H9 (cell line): Measurements from ENCODE around the gene KLF14. TPM values are rescaled to one million over a fixed set of nuclear protein-coding genes. Genes with fewer than 3 reads are reported as not detected.

Experiments
- DNase-seq: peaks from one replicate; pipeline ENCODE4 v3.0.0-alpha.2; 2017
- H2AFZ ChIP-seq: one replicate; pipeline ENCODE4 v1.6.1; 2013; ENCODE audit warnings: mild to moderate bottlenecking, low read length, control low read depth, moderate library complexity
- H2AK5ac ChIP-seq: 2 replicates; pipeline ENCODE4 v1.6.1; 2013; ENCODE audit warnings: low read length, control low read depth, mixed read lengths; ENCODE audit not compliant: insufficient read length
- H2BK120ac ChIP-seq: one replicate; pipeline ENCODE4 v1.6.1; 2013; ENCODE audit warnings: low read depth, mild to moderate bottlenecking, low read length, control low read depth, inconsistent platforms; ENCODE audit not compliant: poor library complexity, severe bottlenecking
- H2BK12ac ChIP-seq: 2 replicates; pipeline ENCODE4 v1.6.1; 2013; ENCODE audit warnings: low read length, control low read depth, mixed read lengths, low read depth; ENCODE audit not compliant: insufficient read length
- H2BK15ac ChIP-seq: 2 replicates; pipeline ENCODE4 v1.6.1; 2013; ENCODE audit warnings: low read depth, low read length, control low read depth
- H2BK20ac ChIP-seq: one replicate; pipeline ENCODE4 v1.6.1; 2013; ENCODE audit warnings: low read depth, mild to moderate bottlenecking, low read length, control low read depth, inconsistent platforms; ENCODE audit not compliant: poor library complexity, severe bottlenecking
- H2BK5ac ChIP-seq: 2 replicates; pipeline ENCODE4 v1.6.1; 2013; ENCODE audit warnings: low read length, control low read depth, mixed read lengths; ENCODE audit not compliant: insufficient read length
- H3K14ac ChIP-seq: 2 replicates; pipeline ENCODE4 v1.6.1; 2013; ENCODE audit warnings: low read length, control low read depth; ENCODE audit not compliant: insufficient read depth
- H3K18ac ChIP-seq: 2 replicates; pipeline ENCODE4 v1.6.1; 2013; ENCODE audit warnings: low read depth, mild to moderate bottlenecking, mixed read lengths, low read length, control low read depth; ENCODE audit not compliant: insufficient read length
- H3K23ac ChIP-seq: 2 replicates; pipeline ENCODE4 v1.6.1; 2013; ENCODE audit warnings: low read length, control low read depth, mixed read lengths, low read depth; ENCODE audit not compliant: insufficient read length
- H3K23me2 ChIP-seq: 2 replicates; pipeline ENCODE4 v1.6.1; 2013; ENCODE audit warnings: low read depth, mild to moderate bottlenecking, mixed read lengths, low read length, control low read depth; ENCODE audit not compliant: insufficient read length, poor library complexity, severe bottlenecking
- H3K27ac ChIP-seq: 2 replicates; pipeline ENCODE4 v1.5.1; 2013; ENCODE audit warnings: low read length, control low read depth, mixed read lengths, low read depth; ENCODE audit not compliant: insufficient read length
- H3K27me3 ChIP-seq: 2 replicates; pipeline ENCODE4 v1.6.1; 2013; ENCODE audit warnings: low read length, control low read depth, inconsistent platforms; ENCODE audit not compliant: insufficient read depth
- H3K4ac ChIP-seq: 2 replicates; pipeline ENCODE4 v1.6.1; 2013; ENCODE audit warnings: low read depth, mild to moderate bottlenecking, control low read depth, inconsistent platforms, low read length, moderate library complexity
- H3K4me1 ChIP-seq: 2 replicates; pipeline ENCODE4 v1.6.1; 2013; ENCODE audit warnings: low read length, control low read depth, inconsistent platforms; ENCODE audit not compliant: insufficient read depth
- H3K4me2 ChIP-seq: 2 replicates; pipeline ENCODE4 v1.6.1; 2013; ENCODE audit warnings: low read length, control low read depth, mixed read lengths; ENCODE audit not compliant: insufficient read length, insufficient read depth
- H3K56ac ChIP-seq: 2 replicates; pipeline ENCODE4 v1.6.1; 2013; ENCODE audit warnings: low read depth, mild to moderate bottlenecking, mixed read lengths, low read length, control low read depth; ENCODE audit not compliant: insufficient read length
- H3K79me1 ChIP-seq: 2 replicates; pipeline ENCODE4 v1.6.1; 2013; ENCODE audit warnings: low read depth, mild to moderate bottlenecking, moderate library complexity, low read length, control low read depth, inconsistent platforms; ENCODE audit not compliant: insufficient read depth, poor library complexity, severe bottlenecking
- H3K79me2 ChIP-seq: 2 replicates; pipeline ENCODE4 v1.6.1; 2013; ENCODE audit warnings: low read length, control low read depth, inconsistent platforms; ENCODE audit not compliant: insufficient read depth
- H3K9ac ChIP-seq: 2 replicates; pipeline ENCODE4 v1.6.1; 2013; ENCODE audit warnings: low read length, control low read depth, mixed read lengths; ENCODE audit not compliant: insufficient read length; ENCODE audit errors: extremely low read depth
- H3K9me3 ChIP-seq: one replicate; pipeline ENCODE4 v1.6.1; 2013; ENCODE audit warnings: low read depth, low read length, inconsistent platforms; ENCODE audit not compliant: control insufficient read depth
- H3T11ph ChIP-seq: one replicate; pipeline ENCODE4 v1.6.1; 2013; ENCODE audit warnings: mild to moderate bottlenecking, low read length, control low read depth, inconsistent platforms
- H4K20me1 ChIP-seq: one replicate; pipeline ENCODE4 v1.6.1; 2013; ENCODE audit not compliant: control insufficient read depth, insufficient read length, insufficient read depth
- H4K5ac ChIP-seq: 2 replicates; pipeline ENCODE4 v1.6.1; 2013; ENCODE audit warnings: low read depth, mild to moderate bottlenecking, mixed read lengths, low read length, control low read depth; ENCODE audit not compliant: insufficient read length
- H4K8ac ChIP-seq: replicated peaks from 2 replicates; pipeline ENCODE4 v1.6.1; 2013; ENCODE audit warnings: low read length, control low read depth, mixed read lengths, low read depth; ENCODE audit not compliant: insufficient read length
- H4K91ac ChIP-seq: 2 replicates; pipeline ENCODE4 v1.6.1; 2013; ENCODE audit warnings: low read depth, mild to moderate bottlenecking, moderate library complexity, mixed read lengths, low read length, control low read depth; ENCODE audit not compliant: insufficient read length
- H3K27ac Mint-ChIP-seq, 3 experiments: 2 replicates in 2 of 3; 3 replicates in 1 of 3; pipeline ENCODE4 v1.8.0; 2020 to 2021; ENCODE audit warnings: mixed read lengths in 3 of 3, mild to moderate bottlenecking in 1 of 3, moderate library complexity in 1 of 3
- H3K27me3 Mint-ChIP-seq: 2 replicates; pipeline ENCODE4 v1.8.0; 2021; ENCODE audit warnings: low read depth, mild to moderate bottlenecking, moderate library complexity, mixed read lengths
- H3K36me3 Mint-ChIP-seq, 3 experiments: 2 replicates in 2 of 3; 3 replicates in 1 of 3; pipeline ENCODE4 v1.8.0; 2020 to 2021; ENCODE audit warnings: low read depth in 3 of 3, mixed read lengths in 3 of 3; ENCODE audit not compliant: insufficient read depth in 1 of 3
- H3K4me1 Mint-ChIP-seq, 2 experiments: 2 replicates each; pipeline ENCODE4 v1.8.0; 2020; ENCODE audit warnings: mixed read lengths in 2 of 2
- H3K4me3 Mint-ChIP-seq, 2 experiments: 2 replicates in 1 of 2; 3 replicates in 1 of 2; pipeline ENCODE4 v1.8.0; 2020 to 2021; ENCODE audit warnings: mild to moderate bottlenecking in 2 of 2, mixed read lengths in 2 of 2, moderate library complexity in 1 of 2
- H3K9me3 Mint-ChIP-seq, 2 experiments: 2 replicates in 1 of 2; 3 replicates in 1 of 2; pipeline ENCODE4 v1.8.0; 2020; ENCODE audit warnings: mild to moderate bottlenecking in 2 of 2, mixed read lengths in 2 of 2, moderate library complexity in 1 of 2
- CTCF ChIP-seq: fragments of 200-600 bp; sonication (generic); conservative IDR thresholded peaks from 3 replicates; pipeline ENCODE4 v1.8.0; 2021; ENCODE audit warnings: antibody characterized with exemption, mild to moderate bottlenecking
- WGBS: extraction: QIAGEN DNeasy Blood & Tissue Kit; methylation state at CpG from one replicate; pipeline ENCODE4 v1.1.7; 2013; ENCODE audit warnings: missing lambda C conversion rate, low lambda C conversion rate, mixed read lengths; ENCODE audit not compliant: insufficient read length; ENCODE audit errors: extremely low coverage; 5-methylcytosine and 5-hydroxymethylcytosine counted together
- total RNA-seq: library from RNA; stranded (reverse); gene quantifications from 2 replicates; pipeline ENCODE4 v1.2.1, GENCODE V29; 2021

Gene KLF14
- total RNA-seq, 1 experiment from 2014 or later, result not detected

DNA sequence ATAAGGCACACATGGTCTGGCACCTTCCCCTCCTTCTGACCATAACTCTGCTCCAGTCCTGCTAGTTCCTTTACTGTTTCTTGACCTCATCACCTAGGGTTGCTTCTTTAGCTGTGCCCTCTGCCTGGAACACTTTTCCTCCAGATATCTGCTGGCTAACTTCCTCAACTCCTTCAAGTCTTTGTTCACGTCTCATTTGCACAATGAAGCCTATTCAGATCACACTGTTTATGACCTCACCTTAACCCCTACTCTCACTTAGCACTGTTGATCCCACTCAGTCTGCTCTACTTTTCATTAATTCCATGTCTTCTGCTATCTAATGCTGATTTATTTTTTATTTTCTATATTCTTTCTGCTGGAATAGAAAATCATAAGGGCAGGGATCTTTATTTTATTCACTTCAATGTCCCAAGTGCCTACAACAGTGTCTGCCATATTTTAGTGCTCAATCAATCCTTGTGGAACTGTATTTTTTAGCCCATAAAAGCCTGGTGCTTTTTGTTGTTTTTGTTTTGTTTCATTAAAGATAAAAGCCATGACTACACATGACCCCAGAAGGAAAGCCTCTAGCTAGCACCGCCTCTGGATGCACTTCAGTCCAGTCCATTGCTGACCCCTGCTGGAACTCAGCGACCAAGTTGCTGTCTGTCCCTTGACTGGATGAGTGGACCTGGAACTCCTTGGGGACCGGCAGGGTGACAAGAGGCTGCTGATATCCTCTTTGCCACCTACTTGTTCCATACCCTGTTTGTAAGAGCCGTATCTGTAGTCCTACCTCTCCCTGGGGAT, 12.3 kb downstream of the KLF14 start:
- Mint-ChIP-seq H3K36me3 (no peaks in the 10 kb centered on the region), H3K27me3 (no peaks in the 10 kb centered on the region; the same call in 1 of the 2 replicates), H3K9me3 (no peaks in the 10 kb centered on the region), H3K4me1 (peaks cover 0 to 3% of the 10 kb centered on the region in 2 experiments; a peak in 1 of 4 replicates), H3K27ac (no peak overlapping the region), H3K4me3 (no peak overlapping the region)
- Histone ChIP-seq H3K23me2 (no peaks in the 10 kb centered on the region), H3K4me1 (no peaks in the 10 kb centered on the region; the same call in none of the 2 replicates), H3K27me3 (no peaks in the 10 kb centered on the region), H3K4me2 (no peak overlapping the region), H3K79me1 (no peaks in the 10 kb centered on the region), H2BK5ac (no peak overlapping the region), H2BK120ac (no peak overlapping the region), H3K27ac (no peak overlapping the region), H4K91ac (no peak overlapping the region), H2AK5ac (no peak overlapping the region), H4K8ac (no peak overlapping the region), H3K79me2 (no peaks in the 10 kb centered on the region), H4K5ac (no peak overlapping the region), H3K14ac (no peak overlapping the region), H3K23ac (no peak overlapping the region), H3K9ac (no peak overlapping the region), H2AFZ (no peak overlapping the region), H3K9me3 (no peaks in the 10 kb centered on the region), H3K4ac (no peak overlapping the region), H2BK15ac (no peak overlapping the region), H3K18ac (no peak overlapping the region), H2BK20ac (no peak overlapping the region), H4K20me1 (no peaks in the 10 kb centered on the region), H3T11ph (no peak overlapping the region), H3K56ac (no peak overlapping the region), H2BK12ac (no peak overlapping the region)
- WGBS, result no CpG with 5 or more reads among the region's 5 CpGs
- DNase-seq, result peak; percentile 81
- TF ChIP-seq CTCF, result peak; percentile 70
